Retinal pigment epithelial cell (primary cell): Measurements from ENCODE around the gene DMAP1.

Source experiments
- DNase-seq: peaks from one replicate; pipeline ENCODE4 v3.0.0-alpha.2; 2010; ENCODE audit warnings: low read depth
- H3K4me3 ChIP-seq: 2 replicates; pipeline ENCODE4 v1.5.1; 2011; ENCODE audit warnings: mild to moderate bottlenecking, low read length, control low read depth, moderate library complexity
- CTCF ChIP-seq: conservative IDR thresholded peaks from 2 replicates; pipeline ENCODE4 v1.5.1; 2011; ENCODE audit warnings: low read depth, low read length, control low read depth, inconsistent platforms

Gene DMAP1

GRCh38 chr1:44220755-44221154 is 7.5 kb downstream of the DMAP1 start:
- no peak for DNase-seq
- TF ChIP-seq CTCF = no peak
- H3K4me3 ChIP-seq = no peak overlapping the region

GRCh38 chr1:44221769-44222168 is 8.5 kb downstream of the DMAP1 start:
- TF ChIP-seq CTCF = no peak
- no peak for DNase-seq
- H3K4me3 ChIP-seq = no peak overlapping the region

- TF ChIP-seq CTCF = no peak
- no peak for DNase-seq
- H3K4me3 ChIP-seq = no peak overlapping the region
These were observed 9.3 kb downstream of the DMAP1 start for GRCh38 chr1:44222397-44223186.

- no peak for TF ChIP-seq CTCF
- no peak for DNase-seq
- no peak overlapping the region for H3K4me3 ChIP-seq
These were observed 9.9 kb downstream of the DMAP1 start for GRCh38 chr1:44223187-44223610.

GRCh38 chr1:44225761-44226160 is 12.5 kb downstream of the DMAP1 start:
- no peak for DNase-seq
- H3K4me3 ChIP-seq = no peak overlapping the region
- no peak for TF ChIP-seq CTCF

- no peak for TF ChIP-seq CTCF
- no peak for DNase-seq
- no peak overlapping the region for H3K4me3 ChIP-seq
These were observed 13.9 kb downstream of the DMAP1 start for GRCh38 chr1:44227211-44227610.

GRCh38 chr1:44228218-44228617 is 14.9 kb downstream of the DMAP1 start:
- no peak for DNase-seq

More at GRCh38 chr1:44228218-44228617, 14.9 kb downstream of the DMAP1 start:
- H3K4me3 ChIP-seq = no peak overlapping the region
- no peak for TF ChIP-seq CTCF
